HS-27A (cell line): ENCODE data around the gene RTF1.
"Not testable (repeated sequence)": the region's sequence is repeated elsewhere in the genome, so short reads cannot be mapped to it uniquely, and the experiment has no call there.

Source experiments
- DNase-seq: peaks from one replicate; pipeline ENCODE4 v3.0.0-alpha.2; 2012; ENCODE audit warnings: low read depth, missing footprints

RTF1 gene

DNA sequence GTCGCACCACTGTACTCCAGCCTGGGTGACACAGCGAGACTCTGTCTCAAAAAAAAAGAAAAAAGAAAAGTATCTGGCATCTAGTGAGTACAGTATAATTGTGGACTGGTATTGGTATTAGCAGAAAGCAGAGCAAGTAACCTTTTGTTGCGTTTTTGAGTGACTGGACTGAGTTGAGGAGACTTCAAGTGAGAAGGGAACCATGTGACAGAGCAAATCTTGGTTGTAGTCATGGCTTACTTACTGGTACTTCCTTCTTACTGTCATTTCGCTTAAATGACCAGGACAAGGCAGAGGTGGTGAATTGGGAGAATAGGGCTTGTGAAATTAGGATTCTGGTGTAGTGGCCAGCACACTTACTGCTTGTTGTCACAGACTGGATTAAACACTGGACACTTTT lies 20.6 kb downstream of the RTF1 start:
- DNase-seq, result no peak

GRCh38 chr15:41438206-41438605 lies 21.3 kb downstream of the RTF1 start:
- no peak for DNase-seq

DNA sequence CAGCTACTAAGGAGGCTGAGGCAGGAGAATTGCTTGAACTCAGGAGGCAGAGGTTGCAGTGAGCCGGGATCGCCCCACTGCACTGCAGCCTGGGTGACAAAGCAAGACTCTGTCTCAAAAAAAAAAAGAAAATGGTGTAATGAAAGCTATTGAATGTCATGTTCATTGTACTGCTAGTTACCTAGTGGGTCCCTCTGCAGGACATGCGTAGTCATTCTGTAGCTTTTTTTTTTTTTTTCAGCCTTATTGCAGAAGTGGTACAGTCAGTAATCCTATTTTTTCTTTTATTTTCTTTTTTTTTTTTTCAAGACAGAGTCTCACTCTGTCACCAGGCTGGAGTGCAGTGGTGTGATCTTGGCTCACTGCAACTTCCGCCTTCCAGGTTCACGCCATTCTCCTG lies 21.9 kb downstream of the RTF1 start:
- DNase-seq, result not testable (repeated sequence)

DNA sequence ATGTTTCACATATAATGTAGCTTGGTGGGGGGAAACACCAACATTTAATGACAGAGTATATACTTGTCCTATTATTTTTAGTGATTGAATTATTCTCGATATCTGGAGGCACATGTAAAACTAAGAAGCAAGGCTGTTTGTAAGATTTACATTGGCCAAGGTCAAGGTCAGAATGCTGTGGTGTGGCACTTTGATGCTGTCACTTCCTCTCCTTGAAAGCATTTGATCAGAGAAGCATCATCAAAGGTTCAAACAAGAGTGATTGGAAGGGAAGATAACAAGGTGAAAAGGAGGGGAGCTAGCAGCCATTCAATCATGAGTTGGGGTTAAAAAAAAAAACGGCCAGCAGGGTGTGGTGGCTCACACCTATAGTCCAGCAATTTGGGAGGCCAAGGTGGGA lies 26.4 kb downstream of the RTF1 start:
- DNase-seq, result no peak

- no peak for DNase-seq
Observed at GRCh38 chr15:41445399-41445798, 28.5 kb downstream of the RTF1 start.

- DNase-seq, result no peak
Observed at GRCh38 chr15:41462084-41462795, 45.3 kb downstream of the RTF1 start.

- DNase-seq, result no peak
Observed at GRCh38 chr15:41464889-41465580, 48.1 kb downstream of the RTF1 start.

DNA sequence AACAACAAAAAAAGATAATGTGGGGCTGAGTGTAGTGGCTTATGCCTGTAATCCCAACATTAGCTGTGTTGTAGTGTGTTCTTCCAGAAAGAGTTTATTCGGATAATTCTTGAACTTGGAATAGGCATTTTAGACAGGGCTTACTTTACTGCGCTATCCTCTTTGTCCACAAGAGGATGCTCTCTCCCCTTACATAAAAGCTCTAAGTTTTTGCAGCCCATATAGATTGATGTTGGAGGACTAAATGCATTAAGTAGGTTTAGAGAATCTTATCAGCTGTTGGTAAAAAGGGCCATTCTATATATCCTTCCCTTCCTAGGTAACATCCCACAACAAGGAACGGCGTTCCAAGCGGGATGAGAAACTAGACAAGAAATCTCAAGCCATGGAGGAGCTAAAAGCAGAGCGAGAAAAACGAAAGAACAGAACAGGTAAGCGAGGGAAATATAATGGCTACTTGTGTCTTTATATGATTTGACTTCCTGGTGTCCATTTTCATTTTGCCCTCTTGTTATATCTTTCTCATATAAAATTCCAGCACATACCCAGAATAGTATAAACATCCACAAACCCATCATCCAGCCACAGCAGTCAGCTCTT lies 49.0 kb downstream of the RTF1 start:
- peak; percentile 19 for DNase-seq

DNA sequence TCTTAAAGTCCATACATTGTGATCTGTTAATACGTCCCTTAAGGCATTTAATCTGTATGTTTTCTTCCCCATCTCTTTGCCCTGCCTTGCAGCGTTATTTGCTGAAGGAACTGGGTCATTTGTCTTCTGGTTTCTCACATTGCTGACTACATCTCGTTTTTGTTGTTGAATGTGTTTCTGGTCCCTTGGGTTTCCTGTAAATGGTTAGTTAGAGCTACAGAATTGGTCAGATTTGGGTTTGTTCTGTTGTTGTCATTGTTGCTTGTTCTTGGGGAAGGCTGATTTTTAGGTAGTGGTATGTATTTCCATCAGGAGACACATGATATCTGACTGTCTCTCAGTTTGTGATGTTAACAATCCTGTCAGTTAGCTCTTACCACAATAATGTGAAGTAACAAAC lies 49.8 kb downstream of the RTF1 start:
- DNase-seq, result no peak

DNA sequence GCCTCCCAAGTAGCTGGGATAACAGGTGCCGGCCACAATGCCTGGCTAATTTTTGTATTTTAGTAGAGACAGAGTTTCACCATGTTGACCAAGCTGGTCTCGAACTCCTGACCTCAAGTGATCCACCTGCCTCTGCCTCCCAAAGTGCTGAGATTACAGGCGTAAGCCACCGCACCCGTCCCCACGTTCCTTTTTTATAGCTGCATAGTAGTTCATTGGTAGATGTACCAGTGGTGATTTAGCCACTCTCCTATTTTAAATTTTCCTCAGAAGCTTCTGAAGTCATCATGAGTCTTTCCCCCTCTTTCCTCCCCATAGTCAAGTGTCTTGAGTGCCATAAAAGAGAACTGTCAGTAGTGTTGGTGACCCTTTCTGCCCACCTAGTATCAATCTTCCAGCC lies 52.7 kb downstream of the RTF1 start:
- not testable (repeated sequence) for DNase-seq

- no peak for DNase-seq
Observed at GRCh38 chr15:41473418-41473817, 56.5 kb downstream of the RTF1 start.

DNA sequence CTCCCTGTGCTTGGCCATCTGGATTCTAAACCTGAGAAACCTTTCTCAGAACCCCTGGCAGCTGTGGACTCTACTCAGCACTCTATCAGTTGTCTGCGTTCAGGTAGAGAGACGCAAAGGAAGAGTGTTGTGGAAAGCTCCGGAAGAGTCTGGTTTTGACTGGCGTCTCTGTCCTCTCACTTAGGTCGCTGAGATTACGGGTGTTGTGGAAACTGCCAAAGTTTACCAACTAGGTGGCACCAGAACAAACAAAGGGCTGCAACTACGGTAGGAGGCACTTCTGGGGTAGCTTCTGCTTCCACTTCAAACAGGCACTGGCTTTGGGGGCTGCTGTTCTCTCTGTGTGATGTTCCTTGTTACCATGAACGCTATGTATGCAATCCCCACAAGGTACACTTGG lies 57.5 kb downstream of the RTF1 start:
- DNase-seq, result no peak

- no peak for DNase-seq
Observed at GRCh38 chr15:41474941-41475340, 58.0 kb downstream of the RTF1 start.

DNA sequence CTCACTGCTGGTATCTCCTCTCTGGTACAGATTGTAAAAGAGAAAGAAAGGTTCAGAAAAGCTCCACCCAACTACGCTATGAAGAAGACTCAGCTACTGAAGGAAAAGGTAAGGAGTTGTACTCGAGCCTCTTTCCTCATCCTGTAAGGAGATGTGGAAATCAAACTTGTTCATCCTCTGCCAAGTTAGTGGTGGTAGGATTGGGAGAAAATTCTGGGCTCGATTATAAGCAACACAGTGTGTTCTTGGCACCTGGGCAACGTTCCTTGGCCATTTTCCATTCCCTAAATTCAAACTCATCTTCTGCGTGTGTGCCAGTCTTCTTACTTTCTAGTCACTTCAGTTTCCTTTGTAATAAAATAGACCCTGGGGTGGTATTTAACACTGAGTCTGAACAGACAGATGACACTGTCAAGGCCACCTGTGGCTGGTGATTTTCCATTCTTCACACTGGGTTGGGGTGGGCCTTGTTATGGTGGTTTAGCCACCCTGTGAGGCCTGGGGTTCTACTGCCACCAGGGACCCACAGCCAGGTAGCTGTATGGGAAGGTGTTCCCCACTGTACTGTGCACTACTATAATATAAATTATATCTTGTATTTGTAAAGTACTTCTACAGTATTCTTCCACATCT lies 59.6 kb downstream of the RTF1 start:
- DNase-seq, result no peak

- no peak for DNase-seq
Observed at GRCh38 chr15:41480396-41481140, 63.7 kb downstream of the RTF1 start.

DNA sequence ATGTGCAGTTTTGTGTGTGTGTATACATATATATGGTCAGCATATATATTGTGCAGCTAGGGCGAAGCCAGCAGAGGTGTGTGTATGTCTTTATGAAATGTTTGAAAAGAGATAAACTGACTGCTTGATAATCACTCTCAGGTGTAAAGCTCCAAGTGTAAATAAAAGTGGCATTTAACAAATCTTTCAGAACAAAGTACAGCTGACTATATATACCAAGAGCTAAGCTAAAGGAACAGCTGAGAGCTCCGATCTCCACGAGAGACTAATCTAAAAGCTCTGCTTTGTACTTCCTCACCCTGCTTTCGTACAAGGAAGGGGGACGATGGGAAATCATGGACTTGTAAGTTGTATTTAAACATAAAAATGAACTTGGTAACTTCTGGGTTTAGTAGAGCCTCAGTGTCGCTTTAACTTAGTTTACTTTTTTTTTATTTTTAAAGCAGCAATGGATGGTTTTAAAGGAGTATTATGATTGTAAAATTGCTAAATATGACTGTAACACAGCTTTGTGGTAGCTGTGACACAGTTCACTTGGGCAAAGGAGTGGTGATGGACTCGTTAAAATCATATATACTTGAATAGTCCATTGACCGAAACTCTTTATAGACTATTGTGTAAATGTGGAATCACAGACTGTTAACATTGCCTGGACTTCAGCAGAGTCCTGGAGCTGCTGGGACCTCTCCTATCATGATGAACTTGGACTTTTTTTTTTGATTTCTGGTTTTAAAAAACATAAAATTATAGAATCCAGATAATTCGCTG lies 65.4 kb downstream of the RTF1 start:
- no peak for DNase-seq

GRCh38 chr15:41483115-41483514 lies 66.2 kb downstream of the RTF1 start:
- no peak for DNase-seq

- DNase-seq, result no peak
Observed at GRCh38 chr15:41483519-41483918, 66.6 kb downstream of the RTF1 start.

DNA sequence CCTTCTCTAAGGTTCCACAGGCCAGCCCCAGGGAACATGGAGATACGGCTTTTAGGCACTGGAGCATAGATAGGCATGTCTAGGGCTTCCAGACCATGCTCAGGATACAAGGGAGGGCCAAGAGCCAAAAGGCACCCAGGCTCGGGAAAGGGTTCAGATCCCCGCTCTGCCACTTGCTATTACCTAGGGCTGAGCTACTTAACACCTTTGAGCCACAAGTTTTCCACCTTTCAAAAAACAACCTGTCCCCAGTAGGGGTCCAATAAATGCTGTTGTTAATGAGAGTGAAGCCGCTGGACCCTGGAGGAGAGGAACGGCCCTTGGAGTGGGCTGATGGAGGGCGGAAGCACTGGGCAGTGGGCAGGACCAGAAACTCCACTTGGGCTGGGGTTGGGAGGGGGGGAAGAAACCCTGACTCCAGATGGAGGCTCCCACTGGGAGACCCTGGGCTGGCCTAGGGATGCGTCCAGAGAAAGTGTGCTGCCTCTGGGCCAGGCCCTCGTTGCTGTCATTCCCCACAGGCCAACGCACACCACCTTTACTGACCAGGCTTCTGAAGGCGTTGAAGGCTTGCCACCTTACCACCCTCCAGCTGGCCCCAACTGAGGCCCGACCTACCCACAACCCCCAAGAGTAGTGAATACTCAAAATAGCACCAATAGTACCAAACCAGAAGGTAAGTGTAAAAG lies 68.2 kb downstream of the RTF1 start:
- DNase-seq, result no peak

GRCh38 chr15:41486286-41486685 lies 69.4 kb downstream of the RTF1 start:
- DNase-seq, result no peak

DNA sequence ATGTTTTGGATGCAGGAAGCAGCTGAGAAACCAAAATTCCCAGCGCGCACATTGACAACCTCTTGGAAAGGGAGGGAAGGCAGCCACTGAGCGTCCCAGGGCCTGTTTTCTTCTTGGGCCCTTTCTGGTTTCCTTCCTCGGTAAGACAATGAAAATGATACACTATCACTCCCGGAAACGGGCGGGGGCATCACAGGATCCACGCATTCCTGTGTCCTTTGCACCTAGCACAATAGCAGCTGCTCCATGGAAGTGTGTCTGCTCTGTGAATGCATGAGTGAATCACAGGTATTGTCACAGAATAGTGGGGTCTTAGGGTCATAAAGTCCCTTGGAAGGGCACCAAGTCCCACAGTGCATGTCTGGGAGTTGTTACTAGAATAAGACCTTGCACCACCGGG lies 70.5 kb downstream of the RTF1 start:
- DNase-seq, result no peak
